ENCODE data around the gene OR56B1.

Gene OR56B1

DNA sequence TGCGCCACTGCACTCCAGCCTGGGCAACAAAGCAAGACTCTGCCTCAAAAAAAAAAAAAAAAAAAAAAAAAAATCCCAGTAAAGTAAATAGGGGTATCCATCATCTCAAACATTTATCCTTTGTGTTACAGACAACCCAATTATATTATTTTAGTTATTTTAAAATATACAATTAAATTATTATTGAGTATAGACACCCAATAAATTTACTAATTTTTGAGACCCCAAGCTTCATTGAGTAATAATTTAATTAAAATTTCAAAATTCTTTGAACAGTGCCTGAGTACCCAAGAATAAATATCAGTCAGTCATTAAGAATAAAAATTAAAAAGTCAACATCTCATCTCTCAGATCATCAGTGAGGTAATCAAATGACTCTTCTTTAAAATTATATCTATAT, 17.7 kb downstream of the OR56B1 start, which contains the start of gene OR52N4:
Gene OR52N4, plus strand, starts transcription at position 301 of the 400 bp plus-strand sequence. CDS start 498 bp downstream, outside the sequence.
- TF ChIP-seq, protein P1, sequence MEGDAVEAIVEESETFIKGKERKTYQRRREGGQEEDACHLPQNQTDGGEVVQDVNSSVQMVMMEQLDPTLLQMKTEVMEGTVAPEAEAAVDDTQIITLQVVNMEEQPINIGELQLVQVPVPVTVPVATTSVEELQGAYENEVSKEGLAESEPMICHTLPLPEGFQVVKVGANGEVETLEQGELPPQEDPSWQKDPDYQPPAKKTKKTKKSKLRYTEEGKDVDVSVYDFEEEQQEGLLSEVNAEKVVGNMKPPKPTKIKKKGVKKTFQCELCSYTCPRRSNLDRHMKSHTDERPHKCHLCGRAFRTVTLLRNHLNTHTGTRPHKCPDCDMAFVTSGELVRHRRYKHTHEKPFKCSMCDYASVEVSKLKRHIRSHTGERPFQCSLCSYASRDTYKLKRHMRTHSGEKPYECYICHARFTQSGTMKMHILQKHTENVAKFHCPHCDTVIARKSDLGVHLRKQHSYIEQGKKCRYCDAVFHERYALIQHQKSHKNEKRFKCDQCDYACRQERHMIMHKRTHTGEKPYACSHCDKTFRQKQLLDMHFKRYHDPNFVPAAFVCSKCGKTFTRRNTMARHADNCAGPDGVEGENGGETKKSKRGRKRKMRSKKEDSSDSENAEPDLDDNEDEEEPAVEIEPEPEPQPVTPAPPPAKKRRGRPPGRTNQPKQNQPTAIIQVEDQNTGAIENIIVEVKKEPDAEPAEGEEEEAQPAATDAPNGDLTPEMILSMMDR (IDR thresholded peaks at IDR 0.05; ENCODE audit: insufficient read depth, low read length, poor library complexity, severe bottlenecking): no peak
- TF ChIP-seq EZH2phosphoT487 (conservative IDR thresholded peaks at IDR 0.05; ENCODE audit: low read length): no peak
- H3K9ac ChIP-seq (ENCODE audit: low read length): no peak within 1 kb of the TSS
- H3K27ac ChIP-seq (ENCODE audit: low read depth, low read length): no peak within 1 kb of the TSS
- no peak within 1 kb of the TSS for H3K4me3 ChIP-seq (ENCODE audit: insufficient read depth, low read length, poor library complexity, severe bottlenecking)
- peaks cover 7% of the 10 kb centered on the region; the same call in 1 of the 2 replicates for H3K27me3 ChIP-seq (ENCODE audit: low read length)
- peaks cover 3% of the 10 kb centered on the region; the same call in 1 of the 2 replicates for H4K20me1 ChIP-seq (ENCODE audit: low read depth, low read length)
- no peak within 1 kb of the TSS for H3K4me2 ChIP-seq (ENCODE audit: low read depth, low read length, poor library complexity, severe bottlenecking)
- H2AFZ ChIP-seq (ENCODE audit: low read depth, low read length, severe bottlenecking): no peak within 1 kb of the TSS
- no peaks in the 10 kb centered on the region for H3K36me3 ChIP-seq (ENCODE audit: low read length)
- no peaks in the 10 kb centered on the region for H3K9me3 ChIP-seq (ENCODE audit: insufficient read depth, low read length)
- no peaks in the 10 kb centered on the region for H3K79me2 ChIP-seq (ENCODE audit: insufficient read depth, low read length)
- H3F3A ChIP-seq (ENCODE audit: insufficient read depth): no peaks in the 10 kb centered on the region
- no peaks in the 10 kb centered on the region for H3K9me2 ChIP-seq (replicated peaks; ENCODE audit: insufficient read depth, low read length)

DNA sequence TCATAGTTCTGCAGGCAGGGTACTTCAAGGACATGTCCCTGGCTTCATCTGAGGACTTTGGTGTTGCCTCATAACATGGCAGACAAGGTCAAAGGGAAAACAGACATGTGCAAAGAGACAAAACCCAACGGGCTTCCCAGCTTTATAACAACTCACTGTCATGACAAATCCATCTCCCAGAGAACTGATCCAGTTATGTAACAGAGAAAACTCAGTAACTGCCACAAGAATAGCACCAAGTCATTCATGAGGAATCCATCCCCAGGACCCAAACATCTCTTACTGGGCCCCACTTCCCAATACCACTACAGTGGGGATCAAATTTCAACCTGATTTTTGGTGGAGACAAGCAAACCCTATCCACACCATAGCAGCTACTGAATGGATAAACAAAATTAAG, 30.8 kb downstream of the OR56B1 start:
- TF ChIP-seq, protein P1 (IDR thresholded peaks at IDR 0.05; ENCODE audit: insufficient read depth, low read length, poor library complexity, severe bottlenecking): no peak
- no peak for TF ChIP-seq EZH2phosphoT487 (conservative IDR thresholded peaks at IDR 0.05; ENCODE audit: low read length)
- Histone ChIP-seq H3K27ac (ENCODE audit: low read depth, low read length) (no peak overlapping the region), H3K9me3 (ENCODE audit: insufficient read depth, low read length) (no peaks in the 10 kb centered on the region), H4K20me1 (ENCODE audit: low read depth, low read length) (no peaks in the 10 kb centered on the region), H3K9me2 (replicated peaks; ENCODE audit: insufficient read depth, low read length) (no peaks in the 10 kb centered on the region), H3F3A (ENCODE audit: insufficient read depth) (no peaks in the 10 kb centered on the region), H3K9ac (ENCODE audit: low read length) (no peak overlapping the region), H3K4me2 (ENCODE audit: low read depth, low read length, poor library complexity, severe bottlenecking) (no peak overlapping the region), H3K79me2 (ENCODE audit: insufficient read depth, low read length) (no peaks in the 10 kb centered on the region), H3K27me3 (ENCODE audit: low read length) (no peaks in the 10 kb centered on the region), H3K36me3 (ENCODE audit: low read length) (no peaks in the 10 kb centered on the region), H2AFZ (ENCODE audit: low read depth, low read length, severe bottlenecking) (no peak overlapping the region), H3K4me3 (ENCODE audit: insufficient read depth, low read length, poor library complexity, severe bottlenecking) (no peak overlapping the region)

DNA sequence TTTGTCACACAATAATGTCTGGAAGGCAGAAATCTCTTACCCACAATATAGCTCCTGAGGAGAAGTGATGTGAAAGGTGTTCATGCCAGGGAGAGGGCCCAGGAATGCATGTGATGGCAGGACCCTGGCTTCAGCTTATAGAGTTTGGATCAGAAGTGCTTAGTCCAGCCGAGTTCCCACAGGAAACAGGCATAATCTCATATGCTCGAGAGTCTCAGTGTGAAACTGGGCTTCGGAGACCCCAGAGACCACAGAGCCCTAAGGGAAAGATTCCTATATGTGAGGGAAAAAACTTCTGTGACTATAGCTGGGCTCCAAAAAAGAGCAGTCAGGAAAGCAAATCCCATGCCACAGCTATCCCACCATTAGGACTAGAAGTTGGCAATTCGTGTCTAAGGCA, 47.0 kb downstream of the OR56B1 start, which contains the start of gene OR52N5:
Gene OR52N5, minus strand, starts transcription at position 101 of the 400 bp plus-strand sequence. CDS start 4,721 bp downstream, outside the sequence.
- no peak for TF ChIP-seq EZH2phosphoT487 (conservative IDR thresholded peaks at IDR 0.05; ENCODE audit: low read length)
- TF ChIP-seq, protein P1 (IDR thresholded peaks at IDR 0.05; ENCODE audit: insufficient read depth, low read length, poor library complexity, severe bottlenecking): no peak
- Histone ChIP-seq H3K4me3 (ENCODE audit: insufficient read depth, low read length, poor library complexity, severe bottlenecking) (no peak within 1 kb of the TSS), H3K4me2 (ENCODE audit: low read depth, low read length, poor library complexity, severe bottlenecking) (no peak within 1 kb of the TSS), H3K79me2 (ENCODE audit: insufficient read depth, low read length) (no peaks in the 10 kb centered on the region), H3K9ac (ENCODE audit: low read length) (no peak within 1 kb of the TSS), H4K20me1 (ENCODE audit: low read depth, low read length) (no peaks in the 10 kb centered on the region), H3K9me3 (ENCODE audit: insufficient read depth, low read length) (no peaks in the 10 kb centered on the region), H2AFZ (ENCODE audit: low read depth, low read length, severe bottlenecking) (no peak within 1 kb of the TSS), H3K9me2 (replicated peaks; ENCODE audit: insufficient read depth, low read length) (no peaks in the 10 kb centered on the region), H3K36me3 (ENCODE audit: low read length) (no peaks in the 10 kb centered on the region), H3K27me3 (ENCODE audit: low read length) (no peaks in the 10 kb centered on the region), H3F3A (ENCODE audit: insufficient read depth) (no peaks in the 10 kb centered on the region), H3K27ac (ENCODE audit: low read depth, low read length) (no peak within 1 kb of the TSS)

All from SU-DHL-6 (cell line).